ENCODE measurements around the gene HPCAL1. TPM values are rescaled to one million over a fixed set of nuclear protein-coding genes. Genes with fewer than 3 reads are reported as not detected.

HPCAL1 gene
- polyA plus RNA-seq, 3 donors, result 82.1 to 99.5 (median 98.0) TPM

- H3K79me2 ChIP-seq (ENCODE audit: insufficient read depth, low read length), result peaks cover 94% of the 10 kb centered on the region
- no peak overlapping the region for H3K27ac ChIP-seq (ENCODE audit: low read depth in 1 of 2, low read length in 2 of 2)
- WGBS (ENCODE audit: insufficient coverage), result 99% methylated on average over 14 of the region's 20 CpGs
- H3K4me1 ChIP-seq (ENCODE audit: control insufficient read depth in 1 of 2, insufficient read depth in 2 of 2, low read length in 2 of 2), result peaks cover 10 to 12% of the 10 kb centered on the region in 2 donors
- H2AFZ ChIP-seq (ENCODE audit: insufficient read depth, low read depth, low read length, poor library complexity, severe bottlenecking), result no peak overlapping the region
- DNase-seq, result no peak
- H3K4me3 ChIP-seq (replicated peaks in 1 of 3; ENCODE audit: low read depth in 2 of 3, low read length in 3 of 3), result no peak overlapping the region
- Mint-ChIP-seq H3K4me3 (no peak overlapping the region), H3K9me3 (no peaks in the 10 kb centered on the region), H3K36me3 (peaks cover 31 to 44% of the 10 kb centered on the region in 2 donors), H3K4me1 (peaks cover 22% of the 10 kb centered on the region), H3K27me3 (ENCODE audit: low read depth in 3 of 3) (no peaks in the 10 kb centered on the region), H3K27ac (no peak overlapping the region)
- H4K20me1 ChIP-seq (ENCODE audit: insufficient read depth, low read length), result peaks cover 100% of the 10 kb centered on the region
- no peaks in the 10 kb centered on the region for H3K9me3 ChIP-seq (replicated peaks in 1 of 2; ENCODE audit: control insufficient read depth in 1 of 2, insufficient read depth in 1 of 2, low read length in 2 of 2)
- H3K36me3 ChIP-seq (replicated peaks in 1 of 2; ENCODE audit: control insufficient read depth in 1 of 2, insufficient read depth in 2 of 2, low read length in 2 of 2), result peaks cover 6 to 24% of the 10 kb centered on the region in 2 donors
- no peak overlapping the region for H3K9ac ChIP-seq (ENCODE audit: insufficient read depth, low read length, poor library complexity, severe bottlenecking)
- no peak for TF ChIP-seq CTCF (IDR thresholded peaks at IDR 0.05)
- H3K27me3 ChIP-seq (ENCODE audit: control insufficient read depth in 2 of 2, insufficient read depth in 2 of 2, low read length in 2 of 2), result no peaks in the 10 kb centered on the region
- intact Hi-C loops (cut with micrococcal nuclease), result no loop called here
- no peak overlapping the region for H3K4me2 ChIP-seq (replicated peaks; ENCODE audit: extremely low read depth, low read length, poor library complexity, severe bottlenecking)
These were observed 69.6 kb downstream of the HPCAL1 start for GRCh38 chr2:10372203-10372861.

GRCh38 chr2:10372862-10373240 is 70.1 kb downstream of the HPCAL1 start:
- no peak overlapping the region for H3K4me3 Mint-ChIP-seq
- H3K27ac ChIP-seq (ENCODE audit: low read depth in 1 of 2, low read length in 2 of 2), result no peak overlapping the region
- H3K9me3 ChIP-seq (replicated peaks in 1 of 2; ENCODE audit: control insufficient read depth in 1 of 2, insufficient read depth in 1 of 2, low read length in 2 of 2), result no peaks in the 10 kb centered on the region
- H3K27ac Mint-ChIP-seq, result peak overlapping the region in 3 of 7 donors; percentile 12 to 65 (median 22)
- no peaks in the 10 kb centered on the region for H3K9me3 Mint-ChIP-seq
- H3K4me2 ChIP-seq (replicated peaks; ENCODE audit: extremely low read depth, low read length, poor library complexity, severe bottlenecking), result no peak overlapping the region
- H3K36me3 ChIP-seq (replicated peaks in 1 of 2; ENCODE audit: control insufficient read depth in 1 of 2, insufficient read depth in 2 of 2, low read length in 2 of 2), result peaks cover 6 to 24% of the 10 kb centered on the region in 2 donors
- 100% methylated on average over 6 of the region's 7 CpGs for WGBS (ENCODE audit: insufficient coverage)
- H3K4me1 ChIP-seq (ENCODE audit: control insufficient read depth in 1 of 2, insufficient read depth in 2 of 2, low read length in 2 of 2), result peaks cover 16 to 17% of the 10 kb centered on the region in 2 donors
- no peak for TF ChIP-seq CTCF (IDR thresholded peaks at IDR 0.05)
- no peak overlapping the region for H2AFZ ChIP-seq (ENCODE audit: insufficient read depth, low read depth, low read length, poor library complexity, severe bottlenecking)
- H3K27me3 Mint-ChIP-seq (ENCODE audit: low read depth in 3 of 3), result no peaks in the 10 kb centered on the region
- peaks cover 31 to 47% of the 10 kb centered on the region in 2 donors for H3K36me3 Mint-ChIP-seq
- H3K4me3 ChIP-seq (replicated peaks in 1 of 3; ENCODE audit: low read depth in 2 of 3, low read length in 3 of 3), result no peak overlapping the region
- H3K27me3 ChIP-seq (ENCODE audit: control insufficient read depth in 2 of 2, insufficient read depth in 2 of 2, low read length in 2 of 2), result no peaks in the 10 kb centered on the region
- intact Hi-C loops (cut with micrococcal nuclease), result no loop called here
- no peak for DNase-seq
- peaks cover 100% of the 10 kb centered on the region for H4K20me1 ChIP-seq (ENCODE audit: insufficient read depth, low read length)
- peaks cover 28% of the 10 kb centered on the region for H3K4me1 Mint-ChIP-seq
- no peak overlapping the region for H3K9ac ChIP-seq (ENCODE audit: insufficient read depth, low read length, poor library complexity, severe bottlenecking)
- peaks cover 94% of the 10 kb centered on the region for H3K79me2 ChIP-seq (ENCODE audit: insufficient read depth, low read length)
